Measurements from ENCODE around the gene TRAP1. TPM values are rescaled to one million over a fixed set of nuclear protein-coding genes. Genes with fewer than 3 reads are reported as not detected.

Gene TRAP1
- polyA plus RNA-seq, 2 of the 4 experiments (the other 2 are of a cell fraction): 103 to 198 TPM

DNA sequence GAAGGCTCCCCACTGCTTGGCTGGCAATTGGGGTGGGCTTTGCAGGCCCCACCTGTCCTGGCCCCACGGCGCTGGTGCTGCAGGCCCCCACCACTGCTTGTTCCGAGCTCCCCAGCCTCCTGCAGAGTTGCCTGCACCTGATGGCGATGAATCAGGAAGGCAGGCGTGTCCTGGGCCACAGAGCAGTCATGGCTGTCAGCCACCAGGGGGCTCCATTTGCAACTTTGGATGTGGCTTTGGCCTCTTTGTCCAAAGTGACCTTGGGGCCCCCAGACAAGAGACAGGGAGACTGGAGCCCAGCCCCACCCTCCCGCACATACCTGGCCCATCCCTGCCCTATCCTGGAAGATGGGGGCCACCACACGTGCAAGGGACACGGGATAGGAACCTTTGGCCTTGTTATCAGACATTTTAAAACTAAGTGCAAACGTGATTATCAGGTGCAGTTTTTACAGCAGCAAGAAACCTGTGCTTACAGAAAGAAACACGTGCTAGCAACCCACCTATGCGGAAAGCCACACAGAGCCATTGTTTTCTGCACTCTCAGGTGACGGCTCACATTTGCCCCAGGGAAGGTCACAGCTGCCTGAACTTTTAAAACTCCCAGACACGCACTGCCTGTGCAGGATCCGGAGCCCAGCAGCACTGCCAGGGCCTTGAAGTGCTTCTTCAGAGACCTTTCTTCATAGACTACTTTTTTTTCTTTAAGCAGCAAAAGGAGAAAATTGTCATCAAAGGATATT is 62.9 kb downstream of the TRAP1 start, which contains the start of gene DNASE1:
DNASE1 (plus strand) TSS at position 443 of the 743 bp plus-strand sequence. CDS start 683 bp downstream, outside the sequence.
- FAIRE-seq (no peak), ATAC-seq (peak; percentile 81 to 89), DNase-seq (ENCODE audit: low read depth in 1 of 2, low spot score in 1 of 2) (peak; percentile 74 to 80)
- no peaks in the 10 kb centered on the region for H3K9me3 ChIP-seq
- no peak within 1 kb of the TSS for H3K27ac ChIP-seq
- peaks cover 6% of the 10 kb centered on the region; the same call in 1 of the 3 replicates for H3K4me1 ChIP-seq
- H3K4me2 ChIP-seq: no peak within 1 kb of the TSS
- 71% methylated on average over 12 of the region's 14 CpGs for WGBS (ENCODE audit: missing lambda C conversion rate)
- CTCF ChIA-PET: interaction anchor here (0.6 to 3.0 kb wide), 14 partner anchors 8 to 600 kb away, joined by 3 to 11 read pairs (median 4); no protein-coding TSS in a partner anchor
- POLR2A ChIA-PET: no interaction called here
- TF ChIP-seq EP300 (IDR thresholded peaks at IDR 0.05) (no peak), SREBF2 (IDR thresholded peaks at IDR 0.05) (no peak), NR3C1 (IDR thresholded peaks at IDR 0.05) (no peak), BHLHE40 (IDR thresholded peaks at IDR 0.05; ENCODE audit: low read depth, low read length) (no peak), HEYL (CRISPR knock-in tag; IDR thresholded peaks at IDR 0.05) (no peak), CHD4 (IDR thresholded peaks at IDR 0.05; ENCODE audit: borderline replicate concordance) (no peak), POLR2AphosphoS2 (conservative IDR thresholded peaks at IDR 0.05; ENCODE audit: low read length) (no peak), ZNF302 (CRISPR knock-in tag; IDR thresholded peaks at IDR 0.05) (no peak), TP53 (CRISPR knock-in tag; IDR thresholded peaks at IDR 0.05) (no peak), ZSCAN20 (CRISPR knock-in tag; IDR thresholded peaks at IDR 0.05) (no peak), ESRRA (IDR thresholded peaks at IDR 0.05; ENCODE audit: borderline replicate concordance, low read length) (peak; percentile 60; the same call in 1 of the 2 replicates), HOXA7 (CRISPR knock-in tag; IDR thresholded peaks at IDR 0.05) (no peak), NFE2L2 (conservative IDR thresholded peaks at IDR 0.05; ENCODE audit: low read length) (no peak), JUN (IDR thresholded peaks at IDR 0.05) (no peak), ZFP36 (IDR thresholded peaks at IDR 0.05; ENCODE audit: borderline replicate concordance, partially characterized antibody) (no peak), PHF8 (IDR thresholded peaks at IDR 0.05; ENCODE audit: borderline replicate concordance, low read depth) (no peak), EHMT2 (IDR thresholded peaks at IDR 0.05; ENCODE audit: low read depth) (no peak), RFX5 (IDR thresholded peaks at IDR 0.05) (no peak), CBX8 (IDR thresholded peaks at IDR 0.05) (no peak), SMC3 (IDR thresholded peaks at IDR 0.05) (peak; percentile 50; the same call in 2 of the 3 replicates), RARB (CRISPR knock-in tag; IDR thresholded peaks at IDR 0.05) (no peak), RNF2 (IDR thresholded peaks at IDR 0.05; ENCODE audit: borderline replicate concordance, low read depth) (no peak), RAD21 (conservative IDR thresholded peaks at IDR 0.05 in 1 of 2, IDR thresholded peaks at IDR 0.05 in 1 of 2) (peak; percentile 39 to 56; a peak in 4 of 5 replicates), ZC3H11A (IDR thresholded peaks at IDR 0.05) (no peak), FOSL2 (IDR thresholded peaks at IDR 0.05) (no peak), FOSL2 (CRISPR knock-in tag; IDR thresholded peaks at IDR 0.05) (no peak), POLR2A (IDR thresholded peaks at IDR 0.05; ENCODE audit: low read length) (no peak), KDM5A (IDR thresholded peaks at IDR 0.05) (no peak), CBX2 (IDR thresholded peaks at IDR 0.05; ENCODE audit: borderline replicate concordance, low read depth) (no peak), HDAC2 (IDR thresholded peaks at IDR 0.05) (no peak), MAZ (IDR thresholded peaks at IDR 0.05; ENCODE audit: borderline replicate concordance, low read depth, low read length) (no peak), CEBPB (IDR thresholded peaks at IDR 0.05) (no peak)
- TF ChIP-seq, protein P1, sequence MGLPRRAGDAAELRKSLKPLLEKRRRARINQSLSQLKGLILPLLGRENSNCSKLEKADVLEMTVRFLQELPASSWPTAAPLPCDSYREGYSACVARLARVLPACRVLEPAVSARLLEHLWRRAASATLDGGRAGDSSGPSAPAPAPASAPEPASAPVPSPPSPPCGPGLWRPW (IDR thresholded peaks at IDR 0.05): no peak
- TF ChIP-seq, protein P2, sequence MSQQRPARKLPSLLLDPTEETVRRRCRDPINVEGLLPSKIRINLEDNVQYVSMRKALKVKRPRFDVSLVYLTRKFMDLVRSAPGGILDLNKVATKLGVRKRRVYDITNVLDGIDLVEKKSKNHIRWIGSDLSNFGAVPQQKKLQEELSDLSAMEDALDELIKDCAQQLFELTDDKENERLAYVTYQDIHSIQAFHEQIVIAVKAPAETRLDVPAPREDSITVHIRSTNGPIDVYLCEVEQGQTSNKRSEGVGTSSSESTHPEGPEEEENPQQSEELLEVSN (IDR thresholded peaks at IDR 0.05; ENCODE audit: borderline replicate concordance, low read depth): no peak
- TF ChIP-seq, protein P3, sequence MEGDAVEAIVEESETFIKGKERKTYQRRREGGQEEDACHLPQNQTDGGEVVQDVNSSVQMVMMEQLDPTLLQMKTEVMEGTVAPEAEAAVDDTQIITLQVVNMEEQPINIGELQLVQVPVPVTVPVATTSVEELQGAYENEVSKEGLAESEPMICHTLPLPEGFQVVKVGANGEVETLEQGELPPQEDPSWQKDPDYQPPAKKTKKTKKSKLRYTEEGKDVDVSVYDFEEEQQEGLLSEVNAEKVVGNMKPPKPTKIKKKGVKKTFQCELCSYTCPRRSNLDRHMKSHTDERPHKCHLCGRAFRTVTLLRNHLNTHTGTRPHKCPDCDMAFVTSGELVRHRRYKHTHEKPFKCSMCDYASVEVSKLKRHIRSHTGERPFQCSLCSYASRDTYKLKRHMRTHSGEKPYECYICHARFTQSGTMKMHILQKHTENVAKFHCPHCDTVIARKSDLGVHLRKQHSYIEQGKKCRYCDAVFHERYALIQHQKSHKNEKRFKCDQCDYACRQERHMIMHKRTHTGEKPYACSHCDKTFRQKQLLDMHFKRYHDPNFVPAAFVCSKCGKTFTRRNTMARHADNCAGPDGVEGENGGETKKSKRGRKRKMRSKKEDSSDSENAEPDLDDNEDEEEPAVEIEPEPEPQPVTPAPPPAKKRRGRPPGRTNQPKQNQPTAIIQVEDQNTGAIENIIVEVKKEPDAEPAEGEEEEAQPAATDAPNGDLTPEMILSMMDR (IDR thresholded peaks at IDR 0.05): peak; percentile 60
- TF ChIP-seq, protein P4, sequence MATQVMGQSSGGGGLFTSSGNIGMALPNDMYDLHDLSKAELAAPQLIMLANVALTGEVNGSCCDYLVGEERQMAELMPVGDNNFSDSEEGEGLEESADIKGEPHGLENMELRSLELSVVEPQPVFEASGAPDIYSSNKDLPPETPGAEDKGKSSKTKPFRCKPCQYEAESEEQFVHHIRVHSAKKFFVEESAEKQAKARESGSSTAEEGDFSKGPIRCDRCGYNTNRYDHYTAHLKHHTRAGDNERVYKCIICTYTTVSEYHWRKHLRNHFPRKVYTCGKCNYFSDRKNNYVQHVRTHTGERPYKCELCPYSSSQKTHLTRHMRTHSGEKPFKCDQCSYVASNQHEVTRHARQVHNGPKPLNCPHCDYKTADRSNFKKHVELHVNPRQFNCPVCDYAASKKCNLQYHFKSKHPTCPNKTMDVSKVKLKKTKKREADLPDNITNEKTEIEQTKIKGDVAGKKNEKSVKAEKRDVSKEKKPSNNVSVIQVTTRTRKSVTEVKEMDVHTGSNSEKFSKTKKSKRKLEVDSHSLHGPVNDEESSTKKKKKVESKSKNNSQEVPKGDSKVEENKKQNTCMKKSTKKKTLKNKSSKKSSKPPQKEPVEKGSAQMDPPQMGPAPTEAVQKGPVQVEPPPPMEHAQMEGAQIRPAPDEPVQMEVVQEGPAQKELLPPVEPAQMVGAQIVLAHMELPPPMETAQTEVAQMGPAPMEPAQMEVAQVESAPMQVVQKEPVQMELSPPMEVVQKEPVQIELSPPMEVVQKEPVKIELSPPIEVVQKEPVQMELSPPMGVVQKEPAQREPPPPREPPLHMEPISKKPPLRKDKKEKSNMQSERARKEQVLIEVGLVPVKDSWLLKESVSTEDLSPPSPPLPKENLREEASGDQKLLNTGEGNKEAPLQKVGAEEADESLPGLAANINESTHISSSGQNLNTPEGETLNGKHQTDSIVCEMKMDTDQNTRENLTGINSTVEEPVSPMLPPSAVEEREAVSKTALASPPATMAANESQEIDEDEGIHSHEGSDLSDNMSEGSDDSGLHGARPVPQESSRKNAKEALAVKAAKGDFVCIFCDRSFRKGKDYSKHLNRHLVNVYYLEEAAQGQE (IDR thresholded peaks at IDR 0.05): no peak
- no peak within 1 kb of the TSS for H3K4me3 ChIP-seq

Measured in A549 (cell line).